Upper lobe of left lung (tissue), 6 donors: ENCODE data around the gene ZNF423. TPM values are rescaled to one million over a fixed set of nuclear protein-coding genes. Genes with fewer than 3 reads are reported as not detected.

Experiments used
- ATAC-seq, 2 donors: fragments of 200-7000 bp; cut with Tn5 transposase; one replicate each; pipeline ENCODE4 v1.9.1; 2022; ENCODE audit warnings: mild to moderate bottlenecking in 2 of 2, moderate library complexity in 2 of 2; ENCODE audit not compliant: low FRiP score in 2 of 2
- DNase-seq, 2 donors: peaks; one replicate each; pipeline ENCODE4 v3.0.0-alpha.2; 2019 to 2020
- H3K27ac ChIP-seq, 4 donors: fragments of 200-600 bp; sonication (generic); one replicate each; pipeline ENCODE4 v1.5.1; 2016 to 2019
- H3K27me3 ChIP-seq, 4 donors: fragments of 200-600 bp; sonication (generic); one replicate each; pipeline ENCODE4 v1.5.1; 2017 to 2019
- H3K36me3 ChIP-seq, 4 donors: fragments of 200-600 bp; sonication (generic); one replicate each; pipeline ENCODE4 v1.5.1; 2016 to 2019
- H3K4me1 ChIP-seq, 4 donors: fragments of 200-600 bp; sonication (generic); one replicate each; pipeline ENCODE4 v1.5.1; 2018 to 2019
- H3K4me3 ChIP-seq, 4 donors: fragments of 200-600 bp; sonication (generic); one replicate each; pipeline ENCODE4 v1.5.1; 2017 to 2019; ENCODE audit warnings: mild to moderate bottlenecking in 2 of 4, moderate library complexity in 1 of 4
- H3K9me3 ChIP-seq, 4 donors: fragments of 200-600 bp; sonication (generic); one replicate each; pipeline ENCODE4 v1.5.1; 2018 to 2019
- EP300 ChIP-seq, 4 donors: sonication (generic); formaldehyde crosslinking; IDR thresholded peaks; one replicate each; pipeline ENCODE4 v1.5.1; 2017; ENCODE audit warnings: antibody characterized with exemption in 4 of 4, control low read depth in 2 of 4
- POLR2A ChIP-seq, 4 donors: fragments of 450-650 bp; IDR thresholded peaks; one replicate each; pipeline ENCODE4 v1.5.1; 2016 to 2017; ENCODE audit warnings: antibody characterized with exemption in 4 of 4, mild to moderate bottlenecking in 2 of 4
- POLR2AphosphoS5 ChIP-seq, 2 donors: sonication (generic); formaldehyde crosslinking; IDR thresholded peaks; one replicate each; pipeline ENCODE4 v1.5.1; 2017; ENCODE audit warnings: antibody characterized with exemption in 2 of 2
- WGBS, 2 donors: methylation state at CpG; one replicate each; pipeline ENCODE4 v1.1.5; 2017 to 2018; 5-methylcytosine and 5-hydroxymethylcytosine counted together
- total RNA-seq, 6 donors: library from RNA; depleted of rRNA in 4 of 6; stranded (reverse); fragments of >200 nt in 4 of 6; gene quantifications; one replicate each; pipeline versions ENCODE4 v1.1.0 to v1.2.1, GENCODE V29; 2016 to 2021
- TF ChIP-seq, protein P1 (sequence below), 6 experiments: fragments of 450-650 bp in 4 of 6; fragments of 200-600 bp in 2 of 6; sonication (generic) in 2 of 6; IDR thresholded peaks; one replicate each; pipeline ENCODE4 v1.5.1; 2016 to 2019; ENCODE audit warnings: antibody characterized with exemption in 6 of 6
- donor health status: DM: no; HTN: no; CAD: no; lungs with moderate emphysema.
- donor health status: DM: no; HTN: yes; CAD: no; lungs with severe emphysema.

Gene ZNF423
- total RNA-seq, 6 donors from 2014 or later = 4.1 to 11.4 (median 6.7) TPM

DNA sequence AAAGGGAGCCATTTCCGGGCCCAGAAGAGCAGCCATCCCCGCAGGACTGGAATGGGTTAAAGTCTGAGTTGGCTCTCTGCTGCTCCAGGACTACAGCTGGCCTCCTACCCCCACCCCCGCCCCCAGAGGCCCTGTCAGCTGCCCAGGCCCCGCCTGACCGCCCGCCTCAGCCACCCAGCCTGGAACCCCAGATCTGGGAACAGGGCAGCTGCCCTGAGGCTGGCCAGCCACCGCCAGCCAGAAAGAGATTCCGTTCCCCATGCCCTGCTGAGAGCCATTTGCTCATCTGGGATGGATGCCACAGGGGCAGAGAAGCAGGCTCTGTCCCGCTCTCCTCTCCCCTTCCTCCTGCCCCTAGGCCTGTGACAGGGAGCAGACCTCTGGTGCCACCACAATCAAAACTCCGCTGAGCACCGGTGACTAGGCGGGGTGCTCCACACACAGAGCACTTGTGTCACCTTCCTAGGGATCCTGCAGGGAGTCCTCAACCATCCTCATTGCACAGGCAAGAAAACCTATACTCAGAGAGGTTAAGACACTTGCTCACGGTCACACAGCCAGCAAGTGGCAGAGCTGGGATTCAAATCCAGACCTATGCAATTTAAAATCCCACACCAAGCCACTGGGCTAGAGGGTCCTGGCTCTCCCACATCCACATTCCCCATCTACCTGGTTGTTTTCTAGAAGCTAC lies 44.1 kb downstream of the ZNF423 start:
- 81 to 90% methylated on average over 3 to 6 of the region's 13 CpGs for WGBS, 2 donors
- no peak for ATAC-seq
- no peaks in the 10 kb centered on the region for H3K9me3 ChIP-seq
- peak overlapping the region in 1 of 4 donors; percentile 33 for H3K27ac ChIP-seq
- no peaks in the 10 kb centered on the region for H3K36me3 ChIP-seq
- no peaks in the 10 kb centered on the region for H3K27me3 ChIP-seq
- no peak for DNase-seq
- H3K4me3 ChIP-seq = no peak overlapping the region
- no peak for TF ChIP-seq EP300 (IDR thresholded peaks at IDR 0.05)
- peaks cover 0 to 7% (median 3%) of the 10 kb centered on the region in 4 donors for H3K4me1 ChIP-seq

DNA sequence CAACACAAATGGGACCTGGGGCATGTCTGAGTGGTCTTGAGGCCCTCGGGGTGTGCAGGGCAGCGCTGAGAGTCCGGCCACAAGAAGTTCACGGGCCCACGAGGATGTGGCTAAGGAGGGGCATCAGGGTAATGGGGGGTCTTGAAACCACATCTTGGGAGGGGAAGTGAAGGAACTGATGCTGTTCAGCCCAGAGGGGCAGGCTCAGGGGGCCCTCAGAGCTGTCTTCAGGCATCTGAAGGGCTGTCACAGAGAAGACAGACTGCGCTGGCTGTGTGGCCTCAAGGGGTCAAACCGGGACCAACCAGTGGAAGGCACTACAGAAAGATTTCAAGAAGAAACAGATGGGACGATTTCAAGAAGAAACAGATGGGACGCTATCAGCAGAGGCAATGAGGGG lies 45.1 kb downstream of the ZNF423 start:
- DNase-seq (no peak), ATAC-seq (no peak)
- H3K9me3 ChIP-seq = no peaks in the 10 kb centered on the region
- H3K36me3 ChIP-seq = no peaks in the 10 kb centered on the region
- peaks cover 0 to 7% (median 3%) of the 10 kb centered on the region in 4 donors for H3K4me1 ChIP-seq
- no peak overlapping the region for H3K27ac ChIP-seq
- WGBS, 2 donors = 59 to 65% methylated on average over 8 to 9 of the region's 9 CpGs
- TF ChIP-seq POLR2A (IDR thresholded peaks at IDR 0.05) = no peak
- no peak for TF ChIP-seq EP300 (IDR thresholded peaks at IDR 0.05)
- TF ChIP-seq, protein P1, sequence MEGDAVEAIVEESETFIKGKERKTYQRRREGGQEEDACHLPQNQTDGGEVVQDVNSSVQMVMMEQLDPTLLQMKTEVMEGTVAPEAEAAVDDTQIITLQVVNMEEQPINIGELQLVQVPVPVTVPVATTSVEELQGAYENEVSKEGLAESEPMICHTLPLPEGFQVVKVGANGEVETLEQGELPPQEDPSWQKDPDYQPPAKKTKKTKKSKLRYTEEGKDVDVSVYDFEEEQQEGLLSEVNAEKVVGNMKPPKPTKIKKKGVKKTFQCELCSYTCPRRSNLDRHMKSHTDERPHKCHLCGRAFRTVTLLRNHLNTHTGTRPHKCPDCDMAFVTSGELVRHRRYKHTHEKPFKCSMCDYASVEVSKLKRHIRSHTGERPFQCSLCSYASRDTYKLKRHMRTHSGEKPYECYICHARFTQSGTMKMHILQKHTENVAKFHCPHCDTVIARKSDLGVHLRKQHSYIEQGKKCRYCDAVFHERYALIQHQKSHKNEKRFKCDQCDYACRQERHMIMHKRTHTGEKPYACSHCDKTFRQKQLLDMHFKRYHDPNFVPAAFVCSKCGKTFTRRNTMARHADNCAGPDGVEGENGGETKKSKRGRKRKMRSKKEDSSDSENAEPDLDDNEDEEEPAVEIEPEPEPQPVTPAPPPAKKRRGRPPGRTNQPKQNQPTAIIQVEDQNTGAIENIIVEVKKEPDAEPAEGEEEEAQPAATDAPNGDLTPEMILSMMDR (IDR thresholded peaks at IDR 0.05) = no peak
- no peak for TF ChIP-seq POLR2AphosphoS5 (IDR thresholded peaks at IDR 0.05)
- no peaks in the 10 kb centered on the region for H3K27me3 ChIP-seq
- no peak overlapping the region for H3K4me3 ChIP-seq

DNA sequence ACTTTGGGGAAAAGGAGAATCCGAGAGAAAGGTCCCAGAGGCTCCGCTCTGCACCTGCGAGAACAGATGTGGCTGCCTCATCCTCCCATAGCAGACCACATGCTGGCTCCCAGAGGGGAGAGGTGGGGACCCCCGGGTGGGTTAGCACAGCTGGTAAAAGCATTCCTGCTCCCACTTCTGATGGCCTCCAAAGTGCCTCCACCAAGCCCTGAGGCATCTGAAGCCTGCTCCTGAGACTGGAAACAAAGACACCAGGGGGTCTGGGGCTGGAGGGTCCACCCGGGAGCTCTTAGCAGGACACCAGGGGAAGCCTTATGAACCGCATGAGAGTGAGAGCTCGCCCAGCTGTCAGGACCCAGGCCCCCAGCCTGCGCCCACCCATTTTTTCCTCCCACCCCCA lies 46.4 kb downstream of the ZNF423 start:
- H3K27ac ChIP-seq = no peak overlapping the region
- no peak for TF ChIP-seq EP300 (IDR thresholded peaks at IDR 0.05)
- TF ChIP-seq POLR2AphosphoS5 (IDR thresholded peaks at IDR 0.05) = no peak
- no peak for TF ChIP-seq POLR2A (IDR thresholded peaks at IDR 0.05)
- TF ChIP-seq, protein P1 (IDR thresholded peaks at IDR 0.05) = no peak
- H3K36me3 ChIP-seq = no peaks in the 10 kb centered on the region
- H3K4me3 ChIP-seq = no peak overlapping the region
- ATAC-seq (no peak), DNase-seq (no peak)
- no peaks in the 10 kb centered on the region for H3K9me3 ChIP-seq
- WGBS, 2 donors = 81 to 93% methylated on average over 7 of the region's 8 CpGs
- H3K4me1 ChIP-seq = peaks cover 0 to 7% (median 3%) of the 10 kb centered on the region in 4 donors
- no peaks in the 10 kb centered on the region for H3K27me3 ChIP-seq

DNA sequence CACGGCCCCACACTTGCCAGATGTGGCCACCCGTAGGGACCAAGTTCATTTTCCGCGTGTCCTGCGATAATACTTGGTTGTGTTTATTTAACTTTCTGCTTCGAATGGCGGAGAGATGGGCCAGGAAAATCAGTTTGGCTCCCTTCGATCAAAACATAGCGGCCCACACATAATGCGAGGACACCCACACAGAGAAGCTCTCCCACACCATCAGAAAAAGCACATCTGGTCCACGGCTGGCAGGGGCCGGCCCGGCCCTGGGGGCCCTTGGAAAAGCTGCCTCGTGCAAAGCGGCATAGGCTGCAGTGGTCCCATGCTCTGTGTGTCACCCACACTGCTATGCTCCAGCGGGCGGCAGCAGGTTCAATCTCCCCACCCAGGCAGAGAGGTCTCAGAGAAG lies 46.9 kb downstream of the ZNF423 start:
- Histone ChIP-seq H3K27ac (no peak overlapping the region), H3K9me3 (no peaks in the 10 kb centered on the region), H3K36me3 (no peaks in the 10 kb centered on the region), H3K4me3 (no peak overlapping the region), H3K4me1 (peaks cover 0 to 7% (median 3%) of the 10 kb centered on the region in 4 donors), H3K27me3 (no peaks in the 10 kb centered on the region)
- DNase-seq (no peak), ATAC-seq (no peak)
- 86 to 91% methylated on average over 15 to 17 of the region's 17 CpGs for WGBS, 2 donors
- TF ChIP-seq EP300 (IDR thresholded peaks at IDR 0.05) (no peak), POLR2A (IDR thresholded peaks at IDR 0.05) (no peak), POLR2AphosphoS5 (IDR thresholded peaks at IDR 0.05) (no peak)
- TF ChIP-seq, protein P1 (IDR thresholded peaks at IDR 0.05) = no peak

DNA sequence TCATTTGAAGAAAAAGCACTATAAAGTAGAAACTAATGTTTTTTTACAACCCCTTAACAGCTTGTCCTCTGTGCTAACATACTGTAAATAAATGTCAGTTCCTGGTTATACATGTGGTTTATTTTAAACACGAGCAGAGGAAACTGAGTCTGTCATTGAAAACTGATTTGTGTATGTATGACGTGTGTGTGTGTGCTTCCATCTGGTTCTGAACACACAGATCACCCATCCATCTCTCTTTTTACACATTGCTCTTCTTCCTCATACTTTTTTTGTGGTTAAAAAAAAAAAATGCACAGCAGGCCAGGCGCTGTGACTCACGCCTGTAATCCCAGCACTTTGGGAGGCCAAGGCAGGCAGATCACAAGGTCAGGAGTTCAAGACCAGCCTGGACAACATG lies 49.5 kb downstream of the ZNF423 start:
- DNase-seq = no peak
- peaks cover 0 to 4% (median under 1%) of the 10 kb centered on the region in 4 donors for H3K4me1 ChIP-seq

More for the DNA sequence above, 49.5 kb downstream of the ZNF423 start:
- Histone ChIP-seq H3K27ac (no peak overlapping the region), H3K9me3 (no peaks in the 10 kb centered on the region), H3K4me3 (no peak overlapping the region), H3K27me3 (no peaks in the 10 kb centered on the region), H3K36me3 (no peaks in the 10 kb centered on the region)
- ATAC-seq = no peak
- no peak for TF ChIP-seq POLR2AphosphoS5 (IDR thresholded peaks at IDR 0.05)
- TF ChIP-seq POLR2A (IDR thresholded peaks at IDR 0.05) = no peak
- TF ChIP-seq, protein P1 (IDR thresholded peaks at IDR 0.05) = no peak
- TF ChIP-seq EP300 (IDR thresholded peaks at IDR 0.05) = no peak
- WGBS, 2 donors = 30 to 42% methylated on average over 4 of the region's 4 CpGs
